ENCODE data around the gene EIF2S3B.

GRCh38 chr12:10551375-10551774 lies 45.7 kb downstream of the EIF2S3B start:
- no peak for TF ChIP-seq POLR2A (IDR thresholded peaks at IDR 0.05)
- no peak for TF ChIP-seq CTCF (IDR thresholded peaks at IDR 0.05 in 8 of 11, conservative IDR thresholded peaks at IDR 0.05 in 3 of 11)

Data from spleen (tissue), 7 donors.